Loucy (cell line): ENCODE results near the gene ACTL6B.

Experiments used
- H2AFZ ChIP-seq: fragments of 200-600 bp; sonication (generic); 2 replicates; pipeline ENCODE4 v1.6.0; 2016; ENCODE audit warnings: antibody characterized with exemption, mild to moderate bottlenecking, low read length, moderate library complexity
- H3F3A ChIP-seq: fragments of 200-600 bp; 2 replicates; pipeline ENCODE4 v1.6.0; 2016; ENCODE audit warnings: antibody characterized with exemption, low read depth, mild to moderate bottlenecking
- H3K27me3 ChIP-seq: fragments of 200-600 bp; sonication (generic); 2 replicates; pipeline ENCODE4 v1.6.1; 2014; ENCODE audit warnings: low read length, mild to moderate bottlenecking; ENCODE audit not compliant: insufficient read depth, poor library complexity, severe bottlenecking
- H3K36me3 ChIP-seq: fragments of 200-600 bp; sonication (generic); 2 replicates; pipeline ENCODE4 v1.6.1; 2016; ENCODE audit warnings: low read length; ENCODE audit not compliant: insufficient read depth
- H3K4me1 ChIP-seq: fragments of 200-600 bp; sonication (generic); 2 replicates; pipeline ENCODE4 v1.5.1; 2014; ENCODE audit warnings: low read length, mild to moderate bottlenecking; ENCODE audit not compliant: insufficient read depth, poor library complexity, severe bottlenecking
- H3K4me2 ChIP-seq: fragments of 200-600 bp; sonication (generic); 2 replicates; pipeline ENCODE4 v1.6.0; 2014; ENCODE audit warnings: antibody characterized with exemption, low read length, low read depth, mild to moderate bottlenecking; ENCODE audit not compliant: poor library complexity, severe bottlenecking
- H3K4me3 ChIP-seq: fragments of 200-600 bp; sonication (generic); 2 replicates; pipeline ENCODE4 v1.5.1; 2014; ENCODE audit warnings: low read length, mild to moderate bottlenecking, mixed read lengths; ENCODE audit not compliant: poor library complexity, severe bottlenecking
- H3K79me2 ChIP-seq: fragments of 200-600 bp; sonication (generic); 2 replicates; pipeline ENCODE4 v1.6.1; 2014; ENCODE audit warnings: low read length; ENCODE audit not compliant: insufficient read depth
- H3K9ac ChIP-seq: fragments of 200-600 bp; sonication (generic); 2 replicates; pipeline ENCODE4 v1.6.0; 2014; ENCODE audit warnings: mild to moderate bottlenecking, low read depth, low read length, moderate library complexity; ENCODE audit not compliant: poor library complexity, severe bottlenecking
- H3K9me2 ChIP-seq: fragments of 200-600 bp; sonication (generic); replicated peaks from 2 replicates; pipeline ENCODE4 v1.6.1; 2016; ENCODE audit warnings: low read depth, low read length, mixed read lengths
- H3K9me3 ChIP-seq: fragments of 200-600 bp; sonication (generic); 2 replicates; pipeline ENCODE4 v1.6.1; 2014; ENCODE audit warnings: mild to moderate bottlenecking, antibody characterized with exemption, low read length, low read depth; ENCODE audit not compliant: insufficient read depth
- H4K20me1 ChIP-seq: fragments of 200-600 bp; sonication (generic); 2 replicates; pipeline ENCODE4 v1.6.0; 2014; ENCODE audit warnings: antibody characterized with exemption, low read length, mild to moderate bottlenecking; ENCODE audit not compliant: insufficient read depth, poor library complexity, severe bottlenecking
- CTCF ChIP-seq: fragments of 200-600 bp; sonication (generic); conservative IDR thresholded peaks from 2 replicates; pipeline ENCODE4 v1.5.1; 2014; ENCODE audit warnings: mild to moderate bottlenecking, antibody characterized with exemption, low read length
- EZH2phosphoT487 ChIP-seq: fragments of 200-600 bp; IDR thresholded peaks from 2 replicates; pipeline ENCODE4 v1.6.1; 2018; ENCODE audit warnings: antibody characterized with exemption, mild to moderate bottlenecking, moderate library complexity, borderline replicate concordance

Gene ACTL6B

GRCh38 chr7:100686822-100687211 lies 30.6 kb upstream of the ACTL6B start:
- peaks cover 49% of the 10 kb centered on the region for H4K20me1 ChIP-seq
- no peak overlapping the region for H3K9ac ChIP-seq

GRCh38 chr7:100686201-100686821 lies 30.1 kb upstream of the ACTL6B start:
- peaks cover 36% of the 10 kb centered on the region for H3K79me2 ChIP-seq
- H3K36me3 ChIP-seq = peaks cover 67% of the 10 kb centered on the region; the same call in 1 of the 2 replicates
- peaks cover 16% of the 10 kb centered on the region for H3K4me1 ChIP-seq

More at GRCh38 chr7:100686822-100687211, 30.6 kb upstream of the ACTL6B start:
- Histone ChIP-seq H2AFZ (no peak overlapping the region), H3K9me3 (no peaks in the 10 kb centered on the region), H3K4me2 (no peak overlapping the region), H3K79me2 (peaks cover 41% of the 10 kb centered on the region), H3K36me3 (peaks cover 62% of the 10 kb centered on the region; the same call in 1 of the 2 replicates), H3F3A (no peaks in the 10 kb centered on the region), H3K27me3 (no peaks in the 10 kb centered on the region), H3K4me3 (no peak overlapping the region), H3K4me1 (peaks cover 19% of the 10 kb centered on the region), H3K9me2 (no peaks in the 10 kb centered on the region)
- TF ChIP-seq EZH2phosphoT487 (no peak), CTCF (no peak)

GRCh38 chr7:100685631-100686145 lies 29.4 kb upstream of the ACTL6B start:
- Histone ChIP-seq H3K36me3 (peaks cover 72% of the 10 kb centered on the region; the same call in 1 of the 2 replicates), H3K9me2 (no peaks in the 10 kb centered on the region), H3K9ac (no peak overlapping the region)

More at GRCh38 chr7:100686201-100686821, 30.1 kb upstream of the ACTL6B start:
- no peaks in the 10 kb centered on the region for H3K27me3 ChIP-seq
- no peak overlapping the region for H3K4me2 ChIP-seq
- no peak for TF ChIP-seq EZH2phosphoT487
- TF ChIP-seq CTCF = no peak
- H2AFZ ChIP-seq = no peak overlapping the region
- peaks cover 45% of the 10 kb centered on the region for H4K20me1 ChIP-seq
- no peaks in the 10 kb centered on the region for H3K9me3 ChIP-seq
- no peak overlapping the region for H3K4me3 ChIP-seq
- H3K9me2 ChIP-seq = no peaks in the 10 kb centered on the region
- H3K9ac ChIP-seq = no peak overlapping the region
- H3F3A ChIP-seq = no peaks in the 10 kb centered on the region

More at GRCh38 chr7:100685631-100686145, 29.4 kb upstream of the ACTL6B start:
- no peak overlapping the region for H2AFZ ChIP-seq
- H3K4me2 ChIP-seq = no peak overlapping the region
- peaks cover 39% of the 10 kb centered on the region for H4K20me1 ChIP-seq
- H3K79me2 ChIP-seq = peaks cover 30% of the 10 kb centered on the region
- no peak for TF ChIP-seq EZH2phosphoT487
- no peak for TF ChIP-seq CTCF
- no peaks in the 10 kb centered on the region for H3K27me3 ChIP-seq
- H3K4me3 ChIP-seq = no peak overlapping the region
- H3K9me3 ChIP-seq = no peaks in the 10 kb centered on the region
- no peaks in the 10 kb centered on the region for H3F3A ChIP-seq
- H3K4me1 ChIP-seq = peaks cover 10% of the 10 kb centered on the region
